B cell (primary cell): ENCODE results near the gene SRRD. TPM values are rescaled to one million over a fixed set of nuclear protein-coding genes. Genes with fewer than 3 reads are reported as not detected.

Experiments used
- ATAC-seq: fragments of 200-7000 bp; cut with Tn5 transposase; one replicate; pipeline ENCODE4 v1.10.0; 2021; ENCODE audit warnings: low read depth, mild to moderate bottlenecking, moderate number of reproducible peaks, moderate library complexity
- CTCF ChIA-PET: fragments of 350-600 bp; sonication (Branson Sonifier 250); formaldehyde crosslinking; loops from one replicate; lab custom pipeline; 2021; ENCODE audit warnings: antibody characterized with exemption, inconsistent platforms; lab: Charles Lee
- POLR2A ChIA-PET: fragments of 350-600 bp; sonication (Branson Sonifier 250); formaldehyde crosslinking; loops from one replicate; lab custom pipeline; 2021; ENCODE audit warnings: antibody characterized with exemption; lab: Charles Lee
- DNase-seq: peaks from one replicate; pipeline ENCODE4 v3.0.0; 2013
- H2AFZ ChIP-seq: 2 replicates; pipeline ENCODE4 v1.6.1; 2012; ENCODE audit warnings: mild to moderate bottlenecking, low read depth, low read length; ENCODE audit not compliant: insufficient read depth, poor library complexity, severe bottlenecking
- H3K27ac ChIP-seq, 2 donors: 1 replicate in 1 of 2; 2 replicates in 1 of 2; pipeline ENCODE4 v1.5.1; 2012 to 2013; ENCODE audit warnings: low read length in 2 of 2, mild to moderate bottlenecking in 2 of 2, moderate library complexity in 1 of 2
- H3K27me3 ChIP-seq, 4 experiments: fragments of 200-600 bp in 1 of 4; sonication (generic) in 1 of 4; replicated peaks in 1 of 4; 1 replicate in 2 of 4; 2 replicates in 2 of 4; pipeline versions ENCODE4 v1.6.1 to v1.7.0; 2013 to 2016; ENCODE audit warnings: low read length in 3 of 4, mild to moderate bottlenecking in 2 of 4, mixed read lengths in 1 of 4, moderate library complexity in 1 of 4; ENCODE audit not compliant: insufficient read depth in 4 of 4, control insufficient read depth in 3 of 4; ENCODE audit errors: control extremely low read depth in 1 of 4
- H3K36me3 ChIP-seq, 2 experiments: replicated peaks in 1 of 2; 1 replicate in 1 of 2; 2 replicates in 1 of 2; pipeline versions ENCODE4 v1.6.1 to v1.7.1; 2013; ENCODE audit warnings: low read length in 1 of 2; ENCODE audit not compliant: insufficient read depth in 2 of 2, control insufficient read depth in 1 of 2; ENCODE audit errors: control extremely low read depth in 1 of 2, extremely low read depth in 1 of 2
- H3K4me1 ChIP-seq, 2 donors: fragments of 200-600 bp in 1 of 2; sonication (generic) in 1 of 2; 1 replicate in 1 of 2; 2 replicates in 1 of 2; pipeline versions ENCODE4 v1.5.1 to v1.6.1; 2013 to 2017; ENCODE audit warnings: low read length in 2 of 2; ENCODE audit not compliant: control insufficient read depth in 2 of 2, insufficient read depth in 2 of 2
- H3K4me2 ChIP-seq: replicated peaks from 2 replicates; pipeline ENCODE3; 2012; ENCODE audit warnings: mild to moderate bottlenecking, low read depth, low read length; ENCODE audit not compliant: poor library complexity, severe bottlenecking
- H3K4me3 ChIP-seq, 5 experiments: fragments of 200-600 bp in 1 of 5; sonication (generic) in 1 of 5; 1 replicate in 3 of 5; 2 replicates in 2 of 5; pipeline versions ENCODE4 v1.5.1 to v1.7.0; 2011 to 2016; ENCODE audit warnings: low read length in 4 of 5, mild to moderate bottlenecking in 4 of 5, low read depth in 2 of 5, control low read depth in 1 of 5, moderate library complexity in 1 of 5; ENCODE audit not compliant: insufficient read depth in 1 of 5; ENCODE audit errors: control extremely low read depth in 1 of 5, extremely low read depth in 1 of 5
- H3K79me2 ChIP-seq: fragments of 200-600 bp; sonication (generic); one replicate; pipeline ENCODE4 v1.6.0; 2016; ENCODE audit warnings: low read length; ENCODE audit not compliant: control insufficient read depth, insufficient read depth
- H3K9ac ChIP-seq: fragments of 200-600 bp; sonication (generic); 2 replicates; pipeline ENCODE4 v1.6.1; 2017; ENCODE audit warnings: mild to moderate bottlenecking, low read length, moderate library complexity
- H3K9me3 ChIP-seq, 3 donors: one replicate each; pipeline versions ENCODE4 v1.6.1 to v1.7.1; 2013; ENCODE audit warnings: low read length in 2 of 3; ENCODE audit not compliant: control insufficient read depth in 2 of 3, insufficient read depth in 1 of 3; ENCODE audit errors: control extremely low read depth in 1 of 3
- H4K20me1 ChIP-seq: 2 replicates; pipeline ENCODE4 v1.6.0; 2012; ENCODE audit warnings: mild to moderate bottlenecking, low read length; ENCODE audit not compliant: insufficient read depth, control insufficient read depth, poor library complexity, severe bottlenecking
- H3K27ac Mint-ChIP-seq: one replicate; pipeline ENCODE4 v1.8.0; 2021; ENCODE audit warnings: mixed read lengths
- H3K27me3 Mint-ChIP-seq: one replicate; pipeline ENCODE4 v1.8.0; 2021; ENCODE audit warnings: mixed read lengths
- H3K4me1 Mint-ChIP-seq: one replicate; pipeline ENCODE4 v1.8.0; 2021; ENCODE audit warnings: mixed read lengths
- H3K4me3 Mint-ChIP-seq: one replicate; pipeline ENCODE4 v1.8.0; 2021; ENCODE audit warnings: mixed read lengths
- H3K9me3 Mint-ChIP-seq: one replicate; pipeline ENCODE4 v1.8.0; 2022; ENCODE audit warnings: mixed read lengths; ENCODE audit not compliant: insufficient read depth
- CTCF ChIP-seq: fragments of 200-600 bp; IDR thresholded peaks from one replicate; pipeline ENCODE4 v1.8.0; 2022; ENCODE audit warnings: antibody characterized with exemption, mild to moderate bottlenecking
- EZH2 ChIP-seq: IDR thresholded peaks from 2 replicates; pipeline ENCODE4 v1.6.1; 2012; ENCODE audit warnings: borderline replicate concordance, low read depth, mild to moderate bottlenecking, moderate library complexity, low read length; ENCODE audit not compliant: insufficient read depth, poor library complexity, severe bottlenecking
- WGBS: methylation state at CpG from one replicate; pipeline ENCODE4 v1.1.5; 2013; ENCODE audit warnings: missing lambda C conversion rate; ENCODE audit not compliant: insufficient coverage; 5-methylcytosine and 5-hydroxymethylcytosine counted together
- intact Hi-C: fragments of 100-400 bp; cut with micrococcal nuclease; formaldehyde crosslinking; loops from one replicate; pipeline ENCODE4 v1.10.0; 2022
- polyA plus RNA-seq: library from polyadenylated mRNA; depleted of rRNA; stranded (reverse); fragments of >200 nt; gene quantifications from 2 replicates; pipeline ENCODE4 v1.2.3, GENCODE V29; 2012
- total RNA-seq, 2 donors: library from RNA; stranded (reverse); fragments of 120-200 nt in 1 of 2; gene quantifications; 1 replicate in 1 of 2; 2 replicates in 1 of 2; pipeline versions ENCODE4 v1.2.3 to v1.2.4, GENCODE V29; 2013 to 2022

SRRD gene
- total and polyA plus RNA-seq, 2 donors (not counting 1 experiment from before 2014, with no cell fraction given) = 7.8 to 19.2 TPM

GRCh38 chr22:26453216-26453615, 30.5 kb upstream of the SRRD start:
- Mint-ChIP-seq H3K27me3 (no peaks in the 10 kb centered on the region), H3K9me3 (no peaks in the 10 kb centered on the region), H3K4me1 (no peaks in the 10 kb centered on the region), H3K4me3 (no peak overlapping the region), H3K27ac (no peak overlapping the region)
- ChIA-PET CTCF (interaction anchor here (1.1 to 1.7 kb wide), 2 partner anchors 10 to 88 kb away, joined by 4 read pairs; no protein-coding TSS in a partner anchor), POLR2A (no interaction called here)
- Histone ChIP-seq H3K79me2 (peaks cover 5% of the 10 kb centered on the region), H3K9ac (no peak overlapping the region), H3K27ac (no peak overlapping the region), H3K9me3 (no peaks in the 10 kb centered on the region), H3K4me1 (no peaks in the 10 kb centered on the region), H3K4me2 (no peak overlapping the region), H4K20me1 (no peaks in the 10 kb centered on the region), H3K36me3 (peaks cover 6 to 52% of the 10 kb centered on the region in 2 experiments), H2AFZ (no peak overlapping the region), H3K27me3 (no peaks in the 10 kb centered on the region), H3K4me3 (no peak overlapping the region)
- TF ChIP-seq CTCF = no peak
- no peak for TF ChIP-seq EZH2
- intact Hi-C loops = no loop called here
- ATAC-seq (no peak), DNase-seq (no peak)
- WGBS = 93% methylated on average over 8 of the region's 9 CpGs

GRCh38 chr22:26453812-26454500, 29.7 kb upstream of the SRRD start:
- DNase-seq (no peak), ATAC-seq (no peak)
- POLR2A ChIA-PET = no interaction called here
- peaks cover 7% of the 10 kb centered on the region for H3K79me2 ChIP-seq
- H3K9me3 ChIP-seq = no peaks in the 10 kb centered on the region
- 93% methylated on average over 3 of the region's 5 CpGs for WGBS
- no peaks in the 10 kb centered on the region for H3K27me3 ChIP-seq
- H3K36me3 ChIP-seq = peaks cover 6 to 56% of the 10 kb centered on the region in 2 experiments
- CTCF ChIA-PET = interaction anchor here (1.1 to 1.7 kb wide), 2 partner anchors 9 to 88 kb away, joined by 4 read pairs; no protein-coding TSS in a partner anchor
- Mint-ChIP-seq H3K9me3 (no peaks in the 10 kb centered on the region), H3K4me1 (no peaks in the 10 kb centered on the region), H3K27me3 (no peaks in the 10 kb centered on the region), H3K4me3 (no peak overlapping the region), H3K27ac (no peak overlapping the region)
- no peak overlapping the region for H3K27ac ChIP-seq
- no peaks in the 10 kb centered on the region for H4K20me1 ChIP-seq
- H3K9ac ChIP-seq = no peak overlapping the region
- no peak overlapping the region for H2AFZ ChIP-seq
- no peaks in the 10 kb centered on the region for H3K4me1 ChIP-seq
- intact Hi-C loops = no loop called here
- TF ChIP-seq CTCF (no peak), EZH2 (no peak)
- no peak overlapping the region for H3K4me3 ChIP-seq
- H3K4me2 ChIP-seq = no peak overlapping the region
